ENCODE data around the gene DCXR.

GRCh38 chr17:82036634-82037091 is 834 bp downstream of the DCXR start:
- TF ChIP-seq CTCF (conservative IDR thresholded peaks at IDR 0.05; ENCODE audit: low read depth in 2 of 2) (no peak), POLR2AphosphoS5 (IDR thresholded peaks at IDR 0.05; ENCODE audit: low read depth) (no peak), EZH2phosphoT487 (IDR thresholded peaks at IDR 0.05; ENCODE audit: unreplicated experiment) (no peak), ZNF114 (CRISPR knock-in tag; IDR thresholded peaks at IDR 0.05) (no peak), EZH2 (IDR thresholded peaks at IDR 0.05; ENCODE audit: low read depth, unreplicated experiment) (no peak), JUNB (IDR thresholded peaks at IDR 0.05; ENCODE audit: unreplicated experiment) (no peak), REST (IDR thresholded peaks at IDR 0.05; ENCODE audit: unreplicated experiment) (no peak), ZNF462 (CRISPR knock-in tag; IDR thresholded peaks at IDR 0.05) (no peak), CREB1 (CRISPR knock-in tag; IDR thresholded peaks at IDR 0.05; ENCODE audit: low read depth) (no peak), ZNF331 (CRISPR knock-in tag; IDR thresholded peaks at IDR 0.05; ENCODE audit: low read depth) (no peak), STAT1 (IDR thresholded peaks at IDR 0.05; ENCODE audit: unreplicated experiment) (no peak), ETS1 (IDR thresholded peaks at IDR 0.05) (no peak)

Data from GM23338 (cell line).